KG1 (cell line): Measurements from ENCODE around the gene PRR35.

Experiments used
- DNase-seq: peaks from one replicate; lab custom pipeline; 2025; lab: John Stamatoyannopoulos, UW

The PRR35 gene

DNA sequence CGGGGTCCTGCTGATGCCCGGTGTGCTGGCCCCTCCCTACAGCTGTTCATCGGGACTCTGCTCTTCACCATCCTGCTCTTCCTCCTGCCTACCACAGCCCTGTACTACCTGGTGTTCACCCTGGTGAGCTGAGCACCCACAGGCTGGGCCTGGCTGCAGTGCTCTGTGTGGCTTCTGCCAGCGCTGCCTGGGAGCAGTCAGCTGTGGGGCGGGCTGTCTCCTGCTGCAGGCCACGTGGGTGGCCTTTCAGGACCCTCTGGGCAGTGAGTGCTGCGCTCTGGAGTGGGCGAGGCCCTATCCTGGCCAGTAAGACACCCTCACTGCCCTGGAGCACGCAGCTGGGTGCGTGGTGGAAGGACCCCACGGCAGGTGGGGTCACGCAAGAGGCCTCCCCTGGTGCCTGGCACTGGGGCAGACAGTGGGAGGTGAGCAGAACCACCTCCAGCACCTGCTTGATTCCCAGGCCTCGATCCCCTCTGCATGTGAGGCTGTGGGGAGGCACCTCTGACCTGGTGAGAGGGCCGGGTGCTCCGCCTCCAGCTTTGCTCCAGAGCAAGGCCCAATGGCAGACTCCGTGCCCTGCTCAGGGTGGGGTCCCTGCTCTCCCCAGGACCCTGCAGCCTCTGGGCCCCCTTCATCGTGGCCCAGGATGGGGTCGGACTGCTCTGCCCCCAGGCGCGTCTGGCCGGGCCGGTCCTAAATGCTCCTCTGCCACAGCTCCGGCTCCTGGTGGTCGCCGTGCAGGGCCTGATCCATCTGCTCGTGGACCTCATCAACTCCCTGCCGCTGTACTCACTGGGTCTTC is 20.1 kb downstream of the PRR35 start:
- no peak for DNase-seq

GRCh38 chr16:580946-581498 is 20.8 kb downstream of the PRR35 start:
- DNase-seq = no peak

DNA sequence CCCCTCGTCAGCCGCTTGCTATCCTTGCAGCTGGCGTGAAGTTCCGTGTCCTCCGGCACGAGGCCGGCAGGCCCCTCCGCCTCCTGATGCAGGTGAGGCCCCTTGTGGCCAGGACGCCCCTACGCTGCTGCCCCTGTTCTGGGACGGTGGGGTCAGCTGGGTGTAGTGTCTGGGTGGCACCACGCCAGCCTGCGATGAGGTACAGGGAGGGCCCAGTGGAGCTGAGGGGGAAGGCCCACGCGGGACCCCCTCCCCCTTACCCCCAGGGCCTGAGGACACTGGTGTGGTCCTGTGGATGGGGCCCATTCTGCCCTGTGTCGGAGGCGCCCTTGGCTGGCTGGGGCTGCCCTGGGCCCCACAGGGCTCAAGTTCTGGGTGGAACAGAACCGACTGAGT is 22.0 kb downstream of the PRR35 start:
- DNase-seq = no peak

DNA sequence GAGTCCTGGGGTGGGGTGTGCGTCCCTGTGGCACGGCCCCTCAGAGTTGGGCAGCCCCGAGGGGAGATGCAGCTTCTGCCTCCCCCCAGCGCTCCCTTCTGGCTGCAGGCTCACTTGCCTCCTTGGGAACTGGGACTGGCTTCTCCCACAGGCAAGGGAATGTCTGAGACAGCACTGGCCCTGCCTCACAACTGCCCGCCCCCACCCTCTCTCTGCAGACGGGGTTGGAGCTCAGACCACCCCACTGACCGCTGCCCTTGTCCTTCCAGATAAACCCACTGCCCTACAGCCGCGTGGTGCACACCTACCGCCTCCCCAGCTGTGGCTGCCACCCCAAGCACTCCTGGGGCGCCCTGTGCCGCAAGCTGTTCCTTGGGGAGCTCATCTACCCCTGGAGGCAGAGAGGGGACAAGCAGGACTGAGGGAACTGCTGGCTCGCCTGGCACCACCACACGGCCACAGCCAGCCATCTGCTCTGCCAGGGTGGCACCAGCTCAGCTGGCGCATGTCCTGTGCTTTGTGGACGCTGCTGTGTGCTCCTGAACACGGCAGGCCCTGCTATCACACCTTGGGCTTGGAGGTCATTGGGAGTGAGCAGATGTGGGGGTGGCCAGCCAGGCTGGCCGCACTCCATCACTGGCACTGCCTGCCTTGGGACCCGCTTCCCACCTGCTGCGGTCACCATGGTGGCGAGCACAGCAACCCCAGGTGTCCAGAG is 22.6 kb downstream of the PRR35 start:
- no peak for DNase-seq

DNA sequence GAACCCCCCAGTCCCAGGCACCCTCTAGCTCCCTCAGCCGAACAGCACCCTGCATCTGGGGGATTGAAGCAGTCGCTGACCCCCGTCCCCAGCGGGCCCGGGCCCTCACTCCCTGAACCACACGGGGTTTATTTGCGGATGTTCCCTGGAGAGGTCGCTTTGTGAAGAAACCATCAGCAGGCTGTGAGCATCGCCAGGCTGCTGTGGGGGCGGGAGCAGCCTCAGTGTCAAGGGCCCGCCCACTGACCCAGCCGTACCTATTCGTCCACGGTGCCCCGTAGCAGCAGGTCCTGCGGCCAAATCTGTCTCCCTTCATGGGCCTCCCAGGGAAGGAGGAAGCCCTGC is 23.2 kb downstream of the PRR35 start:
- DNase-seq = no peak

DNA sequence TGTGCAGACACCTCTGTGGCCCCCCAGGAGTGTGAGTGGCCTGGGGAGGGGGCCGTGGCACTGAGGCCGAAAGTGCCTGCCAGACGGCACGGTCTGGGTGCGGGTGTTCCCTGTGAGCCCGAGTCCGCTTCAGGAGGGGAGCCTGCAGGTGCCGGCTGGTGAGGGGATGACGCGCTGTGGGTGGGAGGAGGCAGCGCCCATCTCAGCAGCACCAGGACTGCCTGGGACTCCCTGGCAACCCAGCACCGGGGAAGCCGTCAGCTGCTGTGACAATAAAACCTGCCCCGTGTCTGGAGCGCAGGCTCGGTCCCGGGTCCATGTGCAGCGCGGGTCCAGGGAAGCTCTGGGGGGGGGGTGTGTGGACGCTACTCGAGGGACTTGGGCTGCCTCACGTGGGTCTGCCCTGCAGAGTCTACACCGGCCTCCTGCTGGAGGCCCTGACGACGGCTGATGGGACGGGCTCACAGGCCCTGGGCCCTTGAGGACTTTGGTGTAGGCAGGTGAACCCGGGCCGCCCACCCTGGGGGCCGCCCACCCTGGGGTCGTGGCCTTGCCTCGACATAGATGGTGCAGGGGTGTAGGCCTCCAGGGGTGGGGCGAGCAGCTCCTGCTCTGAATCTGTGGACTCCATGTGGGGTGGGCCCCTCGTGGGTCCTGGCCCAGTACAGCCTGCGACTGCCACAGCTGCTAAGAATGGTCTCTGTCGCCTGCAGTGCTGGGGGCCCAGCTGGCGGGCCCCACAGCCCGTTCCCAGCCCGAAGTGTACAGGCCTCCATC is 23.8 kb downstream of the PRR35 start:
- no peak for DNase-seq

GRCh38 chr16:585351-585750 is 25.2 kb downstream of the PRR35 start:
- DNase-seq = no peak

GRCh38 chr16:586047-586644 is 26.0 kb downstream of the PRR35 start:
- DNase-seq = no peak

DNA sequence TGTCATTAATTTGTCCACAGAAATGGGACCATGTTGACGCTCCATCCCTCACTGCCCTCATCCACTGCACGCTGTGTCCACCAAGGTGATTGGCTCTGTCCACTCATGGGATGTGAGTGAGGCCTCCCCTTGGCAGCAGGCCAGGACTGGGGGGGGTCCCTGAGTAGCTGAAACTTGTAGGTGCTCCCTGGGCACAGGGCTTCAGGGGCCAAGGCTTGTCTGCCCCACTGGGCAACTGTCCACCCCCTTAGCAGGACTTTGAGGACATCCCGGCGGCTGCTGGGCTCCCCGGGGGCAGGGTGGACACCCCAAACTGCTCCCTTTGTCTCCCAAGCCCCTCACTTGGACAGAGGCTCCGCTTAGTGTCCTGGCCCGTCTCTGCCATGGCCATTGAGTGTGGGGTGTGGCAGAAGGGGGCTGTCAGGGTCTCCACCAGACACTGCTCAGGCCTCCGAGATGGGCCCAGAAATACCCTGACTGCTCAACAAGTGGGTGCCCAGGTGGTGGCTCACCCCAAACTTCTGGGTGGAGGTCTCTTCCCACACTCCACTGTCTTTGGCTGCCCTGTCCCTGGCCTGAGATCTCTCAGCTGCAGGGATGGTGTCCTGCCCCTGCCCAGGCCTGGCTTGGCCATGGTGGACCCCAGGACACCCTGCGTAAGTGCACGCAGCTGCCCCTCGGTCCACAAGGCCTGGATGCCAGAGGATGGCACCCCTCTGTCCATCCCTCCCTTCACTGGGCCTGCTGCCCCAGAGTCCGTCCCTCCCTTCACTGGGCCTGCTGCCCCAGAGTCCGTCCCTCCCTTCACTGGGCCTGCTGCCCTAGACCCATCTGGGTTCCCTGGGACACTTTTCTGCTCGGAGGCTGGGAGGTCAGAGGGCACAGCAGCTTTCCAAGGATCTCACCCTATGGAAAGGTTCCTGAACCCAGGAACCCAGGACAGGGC is 26.7 kb downstream of the PRR35 start:
- no peak for DNase-seq

DNA sequence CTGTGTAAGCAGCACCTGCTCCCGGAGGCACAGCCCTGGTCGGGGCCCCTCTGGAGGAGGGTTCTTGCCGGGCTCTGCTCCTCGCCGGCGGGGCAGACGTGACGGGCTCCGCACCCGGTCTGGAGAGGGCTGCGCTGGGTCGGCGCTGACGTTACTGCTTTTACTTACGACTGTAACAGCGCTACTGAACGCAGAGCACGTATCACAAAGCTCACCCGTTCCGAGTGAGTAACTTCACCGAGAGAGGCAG is 28.4 kb downstream of the PRR35 start:
- no peak for DNase-seq

DNA sequence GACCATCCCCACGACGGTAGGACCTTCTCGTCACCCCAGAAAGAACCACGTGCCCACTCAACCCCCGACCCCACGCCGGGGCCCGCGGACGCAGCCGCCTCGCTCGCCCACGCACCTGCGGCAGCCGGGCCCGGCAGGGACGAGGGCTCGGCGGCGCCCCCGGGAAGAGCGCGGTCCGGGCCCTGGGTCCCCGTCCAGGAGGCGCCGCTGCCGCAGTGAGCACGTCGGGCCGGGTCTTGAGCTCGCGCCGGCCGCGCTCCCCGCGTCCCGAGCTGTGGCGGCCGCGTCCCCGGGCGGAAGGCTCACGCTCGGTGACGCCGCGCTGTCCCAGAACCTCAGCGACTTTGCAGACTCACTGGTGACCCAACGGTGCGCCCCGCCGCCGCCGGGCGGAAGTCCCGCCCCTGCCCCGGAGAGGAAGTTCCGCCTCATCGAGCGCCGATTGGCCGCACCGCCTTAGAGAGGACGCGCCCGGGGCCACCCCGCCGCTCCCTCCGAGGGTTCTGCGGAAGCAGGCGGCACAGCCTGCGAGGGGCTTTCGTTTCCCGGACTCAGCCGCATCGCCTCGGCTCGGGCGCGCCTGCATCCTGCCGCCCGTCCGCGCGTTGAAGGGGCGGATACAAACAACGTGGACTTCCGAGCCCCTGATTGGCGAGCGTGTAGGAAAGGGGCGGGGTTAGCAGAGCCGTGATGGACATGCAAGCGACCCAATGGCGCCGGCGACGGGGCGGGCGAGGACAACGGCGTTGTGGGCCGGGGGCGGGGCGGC is 28.9 kb downstream of the PRR35 start:
- peak; percentile 97 for DNase-seq

DNA sequence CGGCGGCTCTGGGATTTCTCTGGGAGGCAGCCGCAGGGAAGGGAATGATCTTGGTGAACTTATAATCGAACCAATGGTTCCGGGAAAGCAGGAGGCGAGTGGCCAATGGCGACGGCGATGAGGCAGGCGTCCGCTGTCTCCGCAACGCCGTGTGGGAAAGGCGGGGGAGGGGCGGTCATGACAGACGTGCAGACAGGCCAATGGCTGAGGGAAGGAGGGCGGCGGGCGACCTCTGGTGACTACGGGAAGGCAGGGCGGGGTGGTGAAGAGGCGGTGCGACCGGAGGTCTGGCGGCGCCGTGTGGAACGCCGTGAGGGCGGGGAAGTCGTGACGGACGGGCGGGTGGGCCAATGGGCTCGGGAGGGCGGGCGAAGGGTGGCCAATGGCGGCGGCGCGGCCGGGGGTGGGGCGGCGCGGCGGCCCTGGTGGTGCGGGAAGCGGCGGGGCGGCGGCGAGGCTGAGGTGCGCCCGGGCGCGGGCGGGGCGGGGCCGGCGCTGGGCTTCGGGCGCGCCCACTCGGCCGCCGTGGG is 29.5 kb downstream of the PRR35 start, which contains the start of gene RAB40C:
RAB40C (plus strand) TSS at position 409 of the 530 bp plus-strand sequence. CDS start 226 bp downstream, outside the sequence.
- peak; percentile 97 for DNase-seq

- no peak for DNase-seq
These were observed 30.1 kb downstream of the PRR35 start for GRCh38 chr16:590188-590814.

GRCh38 chr16:590815-591200 is 30.6 kb downstream of the PRR35 start:
- no peak for DNase-seq

GRCh38 chr16:591231-591630 is 31.0 kb downstream of the PRR35 start:
- no peak for DNase-seq

DNA sequence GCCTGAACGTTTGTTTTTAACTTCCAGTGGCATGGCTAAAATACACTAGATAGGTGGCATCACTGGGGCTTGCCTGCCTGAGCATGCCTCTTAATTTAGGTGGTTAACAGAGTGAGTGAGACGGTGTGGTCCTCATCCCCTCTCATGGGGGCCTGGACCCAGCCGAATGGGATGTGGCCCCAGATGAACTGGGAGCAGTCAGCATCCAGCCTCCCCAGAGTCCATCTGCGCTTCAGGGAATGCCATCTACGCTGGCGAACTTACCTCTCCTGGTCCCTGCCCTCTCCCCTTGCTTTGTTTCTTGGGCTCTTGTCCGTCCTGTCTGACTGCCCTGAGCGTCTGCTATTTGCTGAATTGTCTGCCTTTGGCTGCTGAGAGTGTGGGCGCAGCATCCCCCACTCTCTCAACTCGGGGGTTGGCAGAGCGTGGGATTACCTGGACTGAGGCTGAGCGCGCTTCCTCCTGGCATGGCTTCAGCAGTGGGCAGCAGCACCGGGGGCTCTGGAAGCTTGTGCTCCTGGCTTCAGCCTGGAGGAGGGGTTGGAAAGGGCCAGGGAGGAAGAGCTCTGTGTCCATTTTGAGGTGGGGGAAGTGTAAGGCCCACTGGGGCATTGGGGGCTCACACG is 31.8 kb downstream of the PRR35 start:
- DNase-seq = no peak

GRCh38 chr16:592518-593306 is 32.5 kb downstream of the PRR35 start:
- DNase-seq = no peak

- DNase-seq = no peak
These were observed 33.2 kb downstream of the PRR35 start for GRCh38 chr16:593406-593805.
